Prostate gland (tissue), 2 donors: Measurements from ENCODE around the gene LNPK. TPM values are rescaled to one million over a fixed set of nuclear protein-coding genes. Genes with fewer than 3 reads are reported as not detected.

Source experiments
- DNase-seq: peaks from one replicate; pipeline ENCODE4 v3.0.0-alpha.2; 2019; ENCODE audit warnings: low spot score
- H3K27ac ChIP-seq, 2 donors: fragments of 200-600 bp; sonication (generic); 2 replicates each; pipeline ENCODE4 v1.5.1; 2017 to 2019
- H3K27me3 ChIP-seq: fragments of 200-600 bp; sonication (generic); replicated peaks from 2 replicates; pipeline ENCODE4 v1.5.1; 2019; ENCODE audit not compliant: insufficient read depth
- H3K36me3 ChIP-seq, 2 donors: fragments of 200-600 bp; sonication (generic); 1 replicate in 1 of 2; 2 replicates in 1 of 2; pipeline versions ENCODE4 v1.5.1 to v1.8.1; 2017 to 2019
- H3K4me1 ChIP-seq: fragments of 200-600 bp; sonication (generic); replicated peaks from 2 replicates; pipeline ENCODE4 v1.5.1; 2019
- H3K4me3 ChIP-seq, 2 donors: fragments of 200-600 bp; sonication (generic); 2 replicates each; pipeline ENCODE4 v1.5.1; 2017 to 2019
- H3K9me3 ChIP-seq: fragments of 200-600 bp; sonication (generic); 2 replicates; pipeline ENCODE4 v1.5.1; 2017
- CTCF ChIP-seq, 4 experiments: fragments of 200-600 bp in 2 of 4; fragments of 450-650 bp in 2 of 4; sonication (generic) in 2 of 4; IDR thresholded peaks; 1 replicate in 3 of 4; 2 replicates in 1 of 4; pipeline ENCODE4 v1.5.1; 2016 to 2019; ENCODE audit warnings: antibody characterized with exemption in 4 of 4, mild to moderate bottlenecking in 2 of 4, moderate library complexity in 2 of 4
- POLR2A ChIP-seq: fragments of 450-650 bp; IDR thresholded peaks from one replicate; pipeline ENCODE4 v1.6.1; 2016; ENCODE audit warnings: antibody characterized with exemption, mild to moderate bottlenecking
- POLR2AphosphoS5 ChIP-seq: sonication (generic); formaldehyde crosslinking; IDR thresholded peaks from one replicate; pipeline ENCODE4 v1.6.1; 2017; ENCODE audit warnings: antibody characterized with exemption
- WGBS: methylation state at CpG from one replicate; pipeline ENCODE4 v1.1.5; 2018; 5-methylcytosine and 5-hydroxymethylcytosine counted together
- intact Hi-C: fragments of 100-400 bp; cut with DNase I; formaldehyde crosslinking; loops from one replicate; pipeline ENCODE4 v1.14.2; 2022
- total RNA-seq, 2 donors: library from RNA; depleted of rRNA; stranded (reverse); fragments of >200 nt; gene quantifications; one replicate each; pipeline ENCODE4 v1.1.0, GENCODE V29; 2016

The LNPK gene
- total RNA-seq, 2 donors from 2014 or later: 19.7 to 21.9 TPM

- no peaks in the 10 kb centered on the region for H3K9me3 ChIP-seq
- 82% methylated on average over 1 of the region's 1 CpG for WGBS
- intact Hi-C loops: no loop called here
- no peaks in the 10 kb centered on the region for H3K27me3 ChIP-seq
- no peak for DNase-seq
- H3K4me3 ChIP-seq: no peak overlapping the region
- no peak for TF ChIP-seq CTCF (IDR thresholded peaks at IDR 0.05)
- no peak for TF ChIP-seq POLR2A
- H3K4me1 ChIP-seq: no peaks in the 10 kb centered on the region
- H3K27ac ChIP-seq: no peak overlapping the region
- H3K36me3 ChIP-seq: no peaks in the 10 kb centered on the region
Measured at GRCh38 chr2:176018708-176019107, 16.6 kb upstream of the LNPK start.

- TF ChIP-seq POLR2A (no peak), CTCF (IDR thresholded peaks at IDR 0.05) (no peak), POLR2AphosphoS5 (no peak)
- DNase-seq: no peak
Measured at GRCh38 chr2:176009445-176009844, 7.4 kb upstream of the LNPK start.

DNA sequence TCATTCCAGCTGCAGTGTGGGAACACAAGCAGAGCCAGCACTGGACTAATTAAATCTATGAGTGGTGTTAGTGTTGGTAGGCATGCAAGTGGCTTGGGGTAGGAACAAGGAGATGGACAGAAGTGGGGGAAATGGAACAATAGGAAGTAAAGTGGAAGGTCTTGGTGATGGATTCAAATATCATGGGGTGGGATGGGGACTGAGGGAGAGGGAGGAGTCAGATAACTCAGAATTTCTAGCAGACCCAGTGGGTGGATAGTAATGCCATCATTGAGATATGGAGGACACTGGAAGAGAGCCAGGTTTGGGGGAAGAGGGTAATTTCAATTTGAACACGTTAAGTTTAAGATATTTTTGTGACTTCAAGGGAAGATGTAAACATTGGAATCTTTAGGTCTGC is 2.9 kb upstream of the LNPK start:
- H3K27ac ChIP-seq: no peak overlapping the region
- peaks cover 8% of the 10 kb centered on the region for H3K4me1 ChIP-seq
- WGBS: 67% methylated on average over 1 of the region's 1 CpG
- TF ChIP-seq CTCF (IDR thresholded peaks at IDR 0.05) (no peak), POLR2A (no peak), POLR2AphosphoS5 (no peak)
- H3K9me3 ChIP-seq: no peaks in the 10 kb centered on the region
- DNase-seq: no peak
- H3K36me3 ChIP-seq: no peaks in the 10 kb centered on the region
- no peak overlapping the region for H3K4me3 ChIP-seq
- H3K27me3 ChIP-seq: no peaks in the 10 kb centered on the region
- intact Hi-C loops: loop anchor here (5.0 kb wide), 1 partner anchor 72 kb away; no protein-coding TSS in a partner anchor

More at GRCh38 chr2:176009445-176009844, 7.4 kb upstream of the LNPK start:
- H3K36me3 ChIP-seq: no peaks in the 10 kb centered on the region
- no peaks in the 10 kb centered on the region for H3K4me1 ChIP-seq
- H3K9me3 ChIP-seq: no peaks in the 10 kb centered on the region
- H3K27me3 ChIP-seq: no peaks in the 10 kb centered on the region
- WGBS: 83% methylated on average over 2 of the region's 2 CpGs
- H3K4me3 ChIP-seq: no peak overlapping the region
- H3K27ac ChIP-seq: no peak overlapping the region
- intact Hi-C loops: no loop called here

DNA sequence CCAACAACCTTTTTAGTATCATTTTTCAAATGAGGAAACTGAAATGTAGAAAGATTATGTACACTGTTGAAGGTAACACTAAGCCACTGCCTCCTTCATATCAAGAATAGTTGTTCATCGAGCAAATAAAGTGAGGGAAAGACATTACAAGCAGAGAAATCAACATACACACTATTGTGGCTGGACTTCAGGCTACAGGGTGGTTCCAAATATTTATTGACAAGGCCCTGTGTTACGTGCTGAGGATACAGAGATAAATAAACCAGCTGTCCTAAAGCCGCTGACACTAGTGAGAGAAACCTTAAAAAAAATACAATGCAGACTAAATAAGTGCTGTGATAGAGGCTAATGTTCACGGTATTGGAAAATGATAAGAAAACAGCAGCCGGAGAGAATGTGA is 1.9 kb upstream of the LNPK start:
- no peak for DNase-seq
- 62% methylated on average over 5 of the region's 5 CpGs for WGBS
- no peak for TF ChIP-seq POLR2A
- TF ChIP-seq POLR2AphosphoS5: no peak
- TF ChIP-seq CTCF (IDR thresholded peaks at IDR 0.05): no peak
- peaks cover 8% of the 10 kb centered on the region for H3K4me1 ChIP-seq
- no peak overlapping the region for H3K4me3 ChIP-seq
- H3K27ac ChIP-seq: no peak overlapping the region
- intact Hi-C loops: loop anchor here (5.0 kb wide), 1 partner anchor 73 kb away; no protein-coding TSS in a partner anchor
- no peaks in the 10 kb centered on the region for H3K36me3 ChIP-seq
- H3K9me3 ChIP-seq: no peaks in the 10 kb centered on the region
- no peaks in the 10 kb centered on the region for H3K27me3 ChIP-seq

DNA sequence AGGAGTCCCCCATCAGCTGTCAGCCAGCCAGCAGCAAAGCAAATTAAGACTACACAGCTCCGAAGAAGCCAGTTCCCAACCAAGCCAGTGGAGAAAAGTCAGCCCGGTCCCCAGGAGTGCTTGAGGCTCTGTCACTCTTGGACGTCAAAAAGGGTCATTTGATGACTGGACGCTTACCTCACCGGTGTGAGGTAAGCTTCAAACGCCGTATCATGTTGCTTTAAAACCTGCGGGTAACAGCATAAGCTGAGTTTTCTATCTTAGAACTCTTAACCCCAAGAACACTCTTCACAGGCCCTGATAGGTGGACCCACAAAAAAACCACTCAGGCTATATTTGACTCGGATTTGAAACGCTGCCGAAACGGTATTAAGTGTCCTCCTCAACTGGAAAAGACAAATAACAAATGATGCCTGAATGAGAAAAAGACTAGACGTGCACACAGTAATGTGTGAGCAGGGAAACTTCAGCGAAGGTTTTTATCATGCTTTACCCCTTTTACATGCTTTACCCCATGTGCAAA is 682 bp upstream of the LNPK start:
- no peaks in the 10 kb centered on the region for H3K36me3 ChIP-seq
- H3K27me3 ChIP-seq: no peaks in the 10 kb centered on the region
- no peaks in the 10 kb centered on the region for H3K9me3 ChIP-seq
- peak overlapping the region; percentile 73 to 82 for H3K27ac ChIP-seq
- DNase-seq: peak; percentile 20
- H3K4me3 ChIP-seq: peak overlapping the region; percentile 55 to 74
- intact Hi-C loops: loop anchor here (5.0 kb wide), 1 partner anchor 75 kb away; no protein-coding TSS in a partner anchor
- H3K4me1 ChIP-seq: peaks cover 8% of the 10 kb centered on the region
- TF ChIP-seq POLR2AphosphoS5 (no peak), CTCF (IDR thresholded peaks at IDR 0.05) (no peak), POLR2A (no peak)
- WGBS: 12% methylated on average over 14 of the region's 14 CpGs
